ENCODE measurements around the gene RBM43.
"Not testable (repeated sequence)": the region's sequence is repeated elsewhere in the genome, so short reads cannot be mapped to it uniquely, and the experiment has no call there.

Gene RBM43

GRCh38 chr2:151261231-151261976 lies at the start of gene RBM43:
Gene RBM43, minus strand, starts transcription at chr2:151261863. Its CDS starts 136 bp downstream, at chr2:151261727.
- DNase-seq (ENCODE audit: low spot score) = peak; percentile 76

- DNase-seq (ENCODE audit: low spot score) = not testable (repeated sequence)
Measured at GRCh38 chr2:151310313-151310712, 48.6 kb upstream of the RBM43 start.

- DNase-seq (ENCODE audit: low spot score) = no peak
Measured at GRCh38 chr2:151306621-151307020, 45.0 kb upstream of the RBM43 start.

- DNase-seq (ENCODE audit: low spot score) = no peak
Measured at GRCh38 chr2:151305129-151305691, 43.5 kb upstream of the RBM43 start.

GRCh38 chr2:151302879-151303278 lies 41.2 kb upstream of the RBM43 start:
- DNase-seq (ENCODE audit: low spot score) = no peak

GRCh38 chr2:151302404-151302803 lies 40.7 kb upstream of the RBM43 start:
- DNase-seq (ENCODE audit: low spot score) = no peak

- no peak for DNase-seq (ENCODE audit: low spot score)
Measured at GRCh38 chr2:151299920-151300539, 38.4 kb upstream of the RBM43 start.

GRCh38 chr2:151297882-151298281 lies 36.2 kb upstream of the RBM43 start:
- DNase-seq (ENCODE audit: low spot score) = no peak

GRCh38 chr2:151295926-151296325 lies 34.3 kb upstream of the RBM43 start:
- not testable (repeated sequence) for DNase-seq (ENCODE audit: low spot score)

- no peak for DNase-seq (ENCODE audit: low spot score)
Measured at GRCh38 chr2:151292546-151292945, 30.9 kb upstream of the RBM43 start.

GRCh38 chr2:151292141-151292540 lies 30.5 kb upstream of the RBM43 start:
- DNase-seq (ENCODE audit: low spot score) = no peak

- no peak for DNase-seq (ENCODE audit: low spot score)
Measured at GRCh38 chr2:151291224-151291623, 29.6 kb upstream of the RBM43 start.

- DNase-seq (ENCODE audit: low spot score) = peak; percentile 4
Measured at GRCh38 chr2:151289972-151290866, 28.6 kb upstream of the RBM43 start.

GRCh38 chr2:151287513-151288250 lies 26.0 kb upstream of the RBM43 start:
- DNase-seq (ENCODE audit: low spot score) = no peak

- DNase-seq (ENCODE audit: low spot score) = no peak
Measured at GRCh38 chr2:151282401-151282800, 20.7 kb upstream of the RBM43 start.

GRCh38 chr2:151280271-151280670 lies 18.6 kb upstream of the RBM43 start:
- DNase-seq (ENCODE audit: low spot score) = no peak

GRCh38 chr2:151278487-151278886 lies 16.8 kb upstream of the RBM43 start:
- no peak for DNase-seq (ENCODE audit: low spot score)

GRCh38 chr2:151277067-151277466 lies 15.4 kb upstream of the RBM43 start:
- DNase-seq (ENCODE audit: low spot score) = no peak

GRCh38 chr2:151275291-151275690 lies 13.6 kb upstream of the RBM43 start:
- no peak for DNase-seq (ENCODE audit: low spot score)

- DNase-seq (ENCODE audit: low spot score) = no peak
Measured at GRCh38 chr2:151271824-151272223, 10.2 kb upstream of the RBM43 start.

GRCh38 chr2:151269798-151270568 lies 8.3 kb upstream of the RBM43 start:
- no peak for DNase-seq (ENCODE audit: low spot score)

Data from putamen (tissue), 1 donor.